Panc1 (cell line): ENCODE measurements around the gene PODNL1.

Experiments
- POLR2AphosphoS5 ChIP-seq: IDR thresholded peaks from 2 replicates; pipeline ENCODE4 v1.6.1; 2012; ENCODE audit warnings: mild to moderate bottlenecking, low read depth, low read length, moderate library complexity
- SIN3A ChIP-seq: IDR thresholded peaks from 2 replicates; pipeline ENCODE4 v1.6.1; 2012; ENCODE audit warnings: low read depth, mild to moderate bottlenecking, low read length, moderate library complexity, borderline replicate concordance; ENCODE audit not compliant: insufficient read depth
- TF ChIP-seq, protein P1 (sequence below): fragments of 450-650 bp; IDR thresholded peaks from 2 replicates; pipeline ENCODE4 v1.5.1; 2017; ENCODE audit warnings: mild to moderate bottlenecking
- TF ChIP-seq, protein P2 (sequence below), 2 experiments: IDR thresholded peaks; 2 replicates each; pipeline ENCODE4 v1.6.1; 2011 to 2012; ENCODE audit warnings: low read depth in 2 of 2, control low read depth in 1 of 2, low read length in 1 of 2, mild to moderate bottlenecking in 1 of 2, moderate library complexity in 1 of 2; ENCODE audit not compliant: insufficient read depth in 1 of 2

DNA sequence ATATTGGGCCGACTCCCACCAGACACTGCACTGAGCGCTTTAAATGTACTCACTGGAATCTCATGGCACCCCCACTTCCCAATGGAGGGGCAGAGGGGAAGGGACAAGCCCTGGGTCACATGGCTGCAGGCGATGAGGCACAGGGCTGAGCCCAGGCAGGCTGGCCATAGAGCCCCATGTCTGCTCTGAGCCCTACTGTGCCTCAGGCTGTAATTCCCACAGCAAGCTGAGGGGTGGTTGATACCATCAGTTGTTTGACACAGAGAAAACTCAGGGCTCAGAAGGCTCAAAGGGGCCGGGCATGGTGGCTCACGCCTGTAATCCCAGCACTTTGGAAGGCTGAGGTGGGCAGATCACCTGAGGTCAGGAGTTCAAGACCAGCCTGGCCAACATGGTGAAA is 42.8 kb upstream of the PODNL1 start:
- TF ChIP-seq, protein P1, sequence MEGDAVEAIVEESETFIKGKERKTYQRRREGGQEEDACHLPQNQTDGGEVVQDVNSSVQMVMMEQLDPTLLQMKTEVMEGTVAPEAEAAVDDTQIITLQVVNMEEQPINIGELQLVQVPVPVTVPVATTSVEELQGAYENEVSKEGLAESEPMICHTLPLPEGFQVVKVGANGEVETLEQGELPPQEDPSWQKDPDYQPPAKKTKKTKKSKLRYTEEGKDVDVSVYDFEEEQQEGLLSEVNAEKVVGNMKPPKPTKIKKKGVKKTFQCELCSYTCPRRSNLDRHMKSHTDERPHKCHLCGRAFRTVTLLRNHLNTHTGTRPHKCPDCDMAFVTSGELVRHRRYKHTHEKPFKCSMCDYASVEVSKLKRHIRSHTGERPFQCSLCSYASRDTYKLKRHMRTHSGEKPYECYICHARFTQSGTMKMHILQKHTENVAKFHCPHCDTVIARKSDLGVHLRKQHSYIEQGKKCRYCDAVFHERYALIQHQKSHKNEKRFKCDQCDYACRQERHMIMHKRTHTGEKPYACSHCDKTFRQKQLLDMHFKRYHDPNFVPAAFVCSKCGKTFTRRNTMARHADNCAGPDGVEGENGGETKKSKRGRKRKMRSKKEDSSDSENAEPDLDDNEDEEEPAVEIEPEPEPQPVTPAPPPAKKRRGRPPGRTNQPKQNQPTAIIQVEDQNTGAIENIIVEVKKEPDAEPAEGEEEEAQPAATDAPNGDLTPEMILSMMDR = no peak
- TF ChIP-seq, protein P2, sequence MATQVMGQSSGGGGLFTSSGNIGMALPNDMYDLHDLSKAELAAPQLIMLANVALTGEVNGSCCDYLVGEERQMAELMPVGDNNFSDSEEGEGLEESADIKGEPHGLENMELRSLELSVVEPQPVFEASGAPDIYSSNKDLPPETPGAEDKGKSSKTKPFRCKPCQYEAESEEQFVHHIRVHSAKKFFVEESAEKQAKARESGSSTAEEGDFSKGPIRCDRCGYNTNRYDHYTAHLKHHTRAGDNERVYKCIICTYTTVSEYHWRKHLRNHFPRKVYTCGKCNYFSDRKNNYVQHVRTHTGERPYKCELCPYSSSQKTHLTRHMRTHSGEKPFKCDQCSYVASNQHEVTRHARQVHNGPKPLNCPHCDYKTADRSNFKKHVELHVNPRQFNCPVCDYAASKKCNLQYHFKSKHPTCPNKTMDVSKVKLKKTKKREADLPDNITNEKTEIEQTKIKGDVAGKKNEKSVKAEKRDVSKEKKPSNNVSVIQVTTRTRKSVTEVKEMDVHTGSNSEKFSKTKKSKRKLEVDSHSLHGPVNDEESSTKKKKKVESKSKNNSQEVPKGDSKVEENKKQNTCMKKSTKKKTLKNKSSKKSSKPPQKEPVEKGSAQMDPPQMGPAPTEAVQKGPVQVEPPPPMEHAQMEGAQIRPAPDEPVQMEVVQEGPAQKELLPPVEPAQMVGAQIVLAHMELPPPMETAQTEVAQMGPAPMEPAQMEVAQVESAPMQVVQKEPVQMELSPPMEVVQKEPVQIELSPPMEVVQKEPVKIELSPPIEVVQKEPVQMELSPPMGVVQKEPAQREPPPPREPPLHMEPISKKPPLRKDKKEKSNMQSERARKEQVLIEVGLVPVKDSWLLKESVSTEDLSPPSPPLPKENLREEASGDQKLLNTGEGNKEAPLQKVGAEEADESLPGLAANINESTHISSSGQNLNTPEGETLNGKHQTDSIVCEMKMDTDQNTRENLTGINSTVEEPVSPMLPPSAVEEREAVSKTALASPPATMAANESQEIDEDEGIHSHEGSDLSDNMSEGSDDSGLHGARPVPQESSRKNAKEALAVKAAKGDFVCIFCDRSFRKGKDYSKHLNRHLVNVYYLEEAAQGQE (IDR thresholded peaks at IDR 0.05; ENCODE audit: insufficient read depth in 1 of 2, low read depth in 2 of 2, low read length in 1 of 2) = no peak
- TF ChIP-seq SIN3A (no peak), POLR2AphosphoS5 (no peak)
